DMS 273 treated with DMSO at 0.1 percent for 48 hours (cell line): Measurements from ENCODE around the gene C1orf232.

Experiments used
- DNase-seq: peaks from one replicate; lab custom pipeline; 2025; lab: John Stamatoyannopoulos, UW

Gene C1orf232

GRCh38 chr1:26168410-26169197, at the start of gene C1orf232:
TSS of gene C1orf232 (minus strand) at chr1:26168963. CDS start at chr1:26168499, 464 bp downstream.
- DNase-seq, result peak; percentile 31

- no peak for DNase-seq
Observed at GRCh38 chr1:26215246-26215645, 46.5 kb upstream of the C1orf232 start.

- no peak for DNase-seq
Observed at GRCh38 chr1:26213335-26213905, 44.7 kb upstream of the C1orf232 start.

GRCh38 chr1:26212726-26213125, 44.0 kb upstream of the C1orf232 start:
- DNase-seq, result no peak

- DNase-seq, result no peak
Observed at GRCh38 chr1:26210147-26210870, 41.5 kb upstream of the C1orf232 start.

GRCh38 chr1:26203642-26204318, 35.0 kb upstream of the C1orf232 start:
- no peak for DNase-seq

- no peak for DNase-seq
Observed at GRCh38 chr1:26200413-26200812, 31.6 kb upstream of the C1orf232 start.

GRCh38 chr1:26197813-26198212, 29.1 kb upstream of the C1orf232 start:
- no peak for DNase-seq

GRCh38 chr1:26197301-26197700, 28.5 kb upstream of the C1orf232 start:
- no peak for DNase-seq

GRCh38 chr1:26195805-26196204, 27.0 kb upstream of the C1orf232 start:
- DNase-seq, result no peak

GRCh38 chr1:26191739-26192138, 23.0 kb upstream of the C1orf232 start:
- no peak for DNase-seq

- DNase-seq, result no peak
Observed at GRCh38 chr1:26190373-26190987, 21.7 kb upstream of the C1orf232 start, which contains the start of gene CATSPER4. TSS of gene CATSPER4 (plus strand) at chr1:26190602. CDS start at chr1:26190628, 26 bp downstream.

- no peak for DNase-seq
Observed at GRCh38 chr1:26189751-26190275, 21.1 kb upstream of the C1orf232 start.

- no peak for DNase-seq
Observed at GRCh38 chr1:26189331-26189730, 20.6 kb upstream of the C1orf232 start.

- no peak for DNase-seq
Observed at GRCh38 chr1:26188477-26188876, 19.7 kb upstream of the C1orf232 start.

- DNase-seq, result no peak
Observed at GRCh38 chr1:26187882-26188281, 19.1 kb upstream of the C1orf232 start.

- no peak for DNase-seq
Observed at GRCh38 chr1:26184883-26185282, 16.1 kb upstream of the C1orf232 start.

- DNase-seq, result no peak
Observed at GRCh38 chr1:26184086-26184485, 15.3 kb upstream of the C1orf232 start.

- no peak for DNase-seq
Observed at GRCh38 chr1:26182383-26182696, 13.6 kb upstream of the C1orf232 start.

GRCh38 chr1:26181586-26182382, 13.0 kb upstream of the C1orf232 start:
- DNase-seq, result no peak

- DNase-seq, result no peak
Observed at GRCh38 chr1:26180010-26180506, 11.3 kb upstream of the C1orf232 start.
